ENCODE measurements around the gene TFPI. TPM values are rescaled to one million over a fixed set of nuclear protein-coding genes. Genes with fewer than 3 reads are reported as not detected.
A peak's percentile ranks its signal among the peaks of the same experiment; 100 is the strongest.

Gene TFPI
- total RNA-seq, 1 experiment from 2014 or later: 8.4 TPM

DNA sequence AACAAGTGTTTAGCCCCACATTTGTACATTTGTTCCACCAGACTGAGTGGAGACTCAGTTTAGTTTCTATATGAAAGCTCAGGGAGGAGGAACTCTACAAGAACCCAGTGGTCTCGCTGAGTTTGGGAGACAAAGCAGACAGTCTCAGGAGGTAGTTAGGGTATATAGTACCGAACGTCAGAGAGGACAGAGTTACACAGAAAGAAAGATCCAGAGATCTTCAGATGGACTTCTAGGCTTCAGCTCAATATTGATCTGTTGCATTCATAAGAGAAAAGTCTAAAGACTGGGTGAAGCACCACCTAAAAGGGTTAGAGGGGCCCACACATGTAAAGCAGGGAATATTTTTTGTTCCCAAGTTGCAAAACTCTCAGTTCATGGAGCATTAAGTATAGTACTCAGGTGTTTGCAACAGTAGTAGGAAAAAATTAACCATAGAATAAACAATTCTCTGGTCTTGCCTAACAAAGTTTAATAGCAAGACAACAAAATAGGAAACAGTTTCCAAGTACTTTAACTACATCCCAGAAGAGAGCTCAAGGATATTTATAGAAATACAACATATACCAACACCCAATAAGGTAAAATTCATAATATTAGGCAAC is 4.2 kb downstream of the TFPI start:
- POLR2A ChIA-PET: no interaction called here
- H3K36me3 Mint-ChIP-seq: peaks cover 5% of the 10 kb centered on the region

DNA sequence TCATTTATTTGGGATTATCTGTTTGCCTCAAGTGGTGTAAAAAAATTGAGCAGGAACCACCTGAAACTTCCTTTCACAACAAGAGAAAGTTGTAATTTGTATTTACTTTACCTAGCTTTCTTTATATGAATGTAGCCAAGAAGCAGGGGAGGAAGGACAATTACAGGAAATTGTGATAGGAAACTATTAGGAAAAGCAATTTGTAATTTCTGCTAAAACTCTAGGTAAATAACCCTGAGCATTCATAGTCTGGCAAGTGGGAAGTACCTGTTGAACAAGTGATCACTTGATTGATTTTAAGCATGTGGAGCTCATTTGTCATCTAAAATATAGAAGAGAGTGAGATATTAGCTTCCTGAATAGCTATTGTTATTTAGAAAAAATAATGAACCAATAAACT is 5.0 kb downstream of the TFPI start:
- Mint-ChIP-seq H3K4me3 (no peak overlapping the region), H3K27ac (no peak overlapping the region), H3K36me3 (peaks cover 5% of the 10 kb centered on the region; the same call in 1 of the 2 replicates), H3K27me3 (ENCODE audit: low read depth) (no peaks in the 10 kb centered on the region), H3K4me1 (peaks cover 32% of the 10 kb centered on the region), H3K9me3 (no peaks in the 10 kb centered on the region)
- CTCF ChIA-PET: interaction anchor here (0.9 to 1.3 kb wide), 2 partner anchors 23 to 49 kb away, joined by 3 to 4 read pairs; no protein-coding TSS in a partner anchor
- no peak for ATAC-seq
- no peak for TF ChIP-seq SP1 (CRISPR knock-in tag; conservative IDR thresholded peaks at IDR 0.05)
- TF ChIP-seq, protein P1, sequence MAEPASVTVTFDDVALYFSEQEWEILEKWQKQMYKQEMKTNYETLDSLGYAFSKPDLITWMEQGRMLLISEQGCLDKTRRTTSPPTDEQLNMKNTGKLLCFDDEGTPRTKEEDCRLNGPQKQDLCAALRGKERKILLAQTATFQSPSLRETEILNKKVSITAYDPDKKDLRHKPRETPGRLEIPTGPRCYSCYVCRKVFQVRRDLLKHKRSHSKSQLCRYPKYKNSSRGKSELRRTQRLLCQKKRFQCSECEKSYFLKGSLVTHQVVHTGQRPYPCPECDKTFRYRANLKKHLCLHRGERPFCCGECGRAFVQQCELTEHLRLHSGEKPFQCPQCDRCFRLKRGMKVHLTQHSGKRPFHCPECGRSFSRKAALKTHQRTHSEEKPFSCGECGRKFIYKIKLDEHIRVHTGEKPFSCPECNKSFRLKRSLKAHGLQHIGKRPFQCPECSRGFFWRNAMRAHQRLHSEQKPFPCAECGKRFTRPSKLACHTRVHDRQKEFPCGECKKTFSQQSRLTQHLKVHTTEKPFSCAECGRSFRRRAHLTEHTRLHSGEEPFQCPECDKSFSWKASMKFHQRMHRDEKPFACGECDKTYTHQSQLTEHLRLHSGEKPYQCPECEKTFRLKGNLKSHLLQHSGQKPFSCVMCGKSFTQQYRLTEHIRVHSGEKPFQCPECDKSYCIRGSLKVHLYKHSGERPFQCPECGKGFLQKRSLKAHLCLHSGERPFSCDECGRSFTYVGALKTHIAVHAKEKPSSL (CRISPR knock-in tag; conservative IDR thresholded peaks at IDR 0.05): no peak
- TF ChIP-seq ATF1 (CRISPR knock-in tag; IDR thresholded peaks at IDR 0.05): no peak
- TF ChIP-seq NR3C1 (CRISPR knock-in tag; conservative IDR thresholded peaks at IDR 0.05; ENCODE audit: low read depth): no peak
- no peak for TF ChIP-seq JAZF1 (CRISPR knock-in tag; IDR thresholded peaks at IDR 0.05)
- TF ChIP-seq, protein P2, sequence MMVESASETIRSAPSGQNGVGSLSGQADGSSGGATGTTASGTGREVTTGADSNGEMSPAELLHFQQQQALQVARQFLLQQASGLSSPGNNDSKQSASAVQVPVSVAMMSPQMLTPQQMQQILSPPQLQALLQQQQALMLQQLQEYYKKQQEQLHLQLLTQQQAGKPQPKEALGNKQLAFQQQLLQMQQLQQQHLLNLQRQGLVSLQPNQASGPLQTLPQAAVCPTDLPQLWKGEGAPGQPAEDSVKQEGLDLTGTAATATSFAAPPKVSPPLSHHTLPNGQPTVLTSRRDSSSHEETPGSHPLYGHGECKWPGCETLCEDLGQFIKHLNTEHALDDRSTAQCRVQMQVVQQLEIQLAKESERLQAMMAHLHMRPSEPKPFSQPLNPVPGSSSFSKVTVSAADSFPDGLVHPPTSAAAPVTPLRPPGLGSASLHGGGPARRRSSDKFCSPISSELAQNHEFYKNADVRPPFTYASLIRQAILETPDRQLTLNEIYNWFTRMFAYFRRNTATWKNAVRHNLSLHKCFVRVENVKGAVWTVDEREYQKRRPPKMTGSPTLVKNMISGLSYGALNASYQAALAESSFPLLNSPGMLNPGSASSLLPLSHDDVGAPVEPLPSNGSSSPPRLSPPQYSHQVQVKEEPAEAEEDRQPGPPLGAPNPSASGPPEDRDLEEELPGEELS (CRISPR knock-in tag; IDR thresholded peaks at IDR 0.05): no peak
- no peak for TF ChIP-seq IRF2 (CRISPR knock-in tag; IDR thresholded peaks at IDR 0.05; ENCODE audit: borderline replicate concordance, low read depth)
- TF ChIP-seq CREB1 (CRISPR knock-in tag; IDR thresholded peaks at IDR 0.05): no peak
- TF ChIP-seq, protein P3, sequence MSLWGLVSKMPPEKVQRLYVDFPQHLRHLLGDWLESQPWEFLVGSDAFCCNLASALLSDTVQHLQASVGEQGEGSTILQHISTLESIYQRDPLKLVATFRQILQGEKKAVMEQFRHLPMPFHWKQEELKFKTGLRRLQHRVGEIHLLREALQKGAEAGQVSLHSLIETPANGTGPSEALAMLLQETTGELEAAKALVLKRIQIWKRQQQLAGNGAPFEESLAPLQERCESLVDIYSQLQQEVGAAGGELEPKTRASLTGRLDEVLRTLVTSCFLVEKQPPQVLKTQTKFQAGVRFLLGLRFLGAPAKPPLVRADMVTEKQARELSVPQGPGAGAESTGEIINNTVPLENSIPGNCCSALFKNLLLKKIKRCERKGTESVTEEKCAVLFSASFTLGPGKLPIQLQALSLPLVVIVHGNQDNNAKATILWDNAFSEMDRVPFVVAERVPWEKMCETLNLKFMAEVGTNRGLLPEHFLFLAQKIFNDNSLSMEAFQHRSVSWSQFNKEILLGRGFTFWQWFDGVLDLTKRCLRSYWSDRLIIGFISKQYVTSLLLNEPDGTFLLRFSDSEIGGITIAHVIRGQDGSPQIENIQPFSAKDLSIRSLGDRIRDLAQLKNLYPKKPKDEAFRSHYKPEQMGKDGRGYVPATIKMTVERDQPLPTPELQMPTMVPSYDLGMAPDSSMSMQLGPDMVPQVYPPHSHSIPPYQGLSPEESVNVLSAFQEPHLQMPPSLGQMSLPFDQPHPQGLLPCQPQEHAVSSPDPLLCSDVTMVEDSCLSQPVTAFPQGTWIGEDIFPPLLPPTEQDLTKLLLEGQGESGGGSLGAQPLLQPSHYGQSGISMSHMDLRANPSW (CRISPR knock-in tag; conservative IDR thresholded peaks at IDR 0.05; ENCODE audit: low read depth): no peak
- TF ChIP-seq NFYB (CRISPR knock-in tag; conservative IDR thresholded peaks at IDR 0.05; ENCODE audit: low read depth): no peak
- POLR2A ChIA-PET: no interaction called here
- DNase-seq (ENCODE audit: low spot score): no peak

More for the DNA sequence above, 4.2 kb downstream of the TFPI start:
- TF ChIP-seq GABPB1 (CRISPR knock-in tag; IDR thresholded peaks at IDR 0.05): peak; percentile 60; the same call in 1 of the 2 replicates
- TF ChIP-seq RORB (CRISPR knock-in tag; IDR thresholded peaks at IDR 0.05): no peak
- Mint-ChIP-seq H3K9me3 (no peaks in the 10 kb centered on the region), H3K4me3 (no peak overlapping the region), H3K27me3 (ENCODE audit: low read depth) (no peaks in the 10 kb centered on the region), H3K4me1 (peaks cover 31% of the 10 kb centered on the region), H3K27ac (no peak overlapping the region)
- CTCF ChIA-PET: no interaction called here
- ATAC-seq (no peak), DNase-seq (ENCODE audit: low spot score) (no peak)

DNA sequence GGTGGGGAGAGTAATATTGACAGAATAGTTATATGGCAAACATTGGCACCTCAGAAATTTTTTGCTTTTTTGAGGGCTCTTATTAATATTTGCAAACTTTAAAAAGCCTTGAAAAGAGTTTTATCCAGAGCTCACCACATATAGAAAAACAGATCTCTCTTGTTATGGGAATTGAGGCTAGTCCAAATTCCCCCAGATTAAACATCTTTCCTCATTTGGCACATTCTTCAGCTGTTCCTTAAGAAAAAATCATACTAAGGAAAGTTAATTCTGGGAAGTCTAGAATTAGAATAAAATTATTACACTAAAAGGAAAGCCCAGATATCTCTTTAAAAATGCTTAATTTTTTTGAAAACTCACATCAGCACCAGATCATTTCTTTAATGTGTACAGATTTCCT is 5.6 kb downstream of the TFPI start:
- Mint-ChIP-seq H3K9me3 (no peaks in the 10 kb centered on the region), H3K27ac (no peak overlapping the region), H3K4me3 (no peak overlapping the region), H3K27me3 (ENCODE audit: low read depth) (no peaks in the 10 kb centered on the region), H3K4me1 (peaks cover 26% of the 10 kb centered on the region), H3K36me3 (peaks cover 5% of the 10 kb centered on the region; the same call in 1 of the 2 replicates)
- POLR2A ChIA-PET: no interaction called here
- no peak for TF ChIP-seq ZNF317 (CRISPR knock-in tag; IDR thresholded peaks at IDR 0.05; ENCODE audit: borderline replicate concordance, low read depth)
- TF ChIP-seq MXD4 (CRISPR knock-in tag; IDR thresholded peaks at IDR 0.05; ENCODE audit: borderline replicate concordance): no peak
- no peak for TF ChIP-seq GABPB1 (CRISPR knock-in tag; IDR thresholded peaks at IDR 0.05)
- TF ChIP-seq, protein P4, sequence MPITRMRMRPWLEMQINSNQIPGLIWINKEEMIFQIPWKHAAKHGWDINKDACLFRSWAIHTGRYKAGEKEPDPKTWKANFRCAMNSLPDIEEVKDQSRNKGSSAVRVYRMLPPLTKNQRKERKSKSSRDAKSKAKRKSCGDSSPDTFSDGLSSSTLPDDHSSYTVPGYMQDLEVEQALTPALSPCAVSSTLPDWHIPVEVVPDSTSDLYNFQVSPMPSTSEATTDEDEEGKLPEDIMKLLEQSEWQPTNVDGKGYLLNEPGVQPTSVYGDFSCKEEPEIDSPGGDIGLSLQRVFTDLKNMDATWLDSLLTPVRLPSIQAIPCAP (CRISPR knock-in tag; IDR thresholded peaks at IDR 0.05): no peak
- TF ChIP-seq, protein P5, sequence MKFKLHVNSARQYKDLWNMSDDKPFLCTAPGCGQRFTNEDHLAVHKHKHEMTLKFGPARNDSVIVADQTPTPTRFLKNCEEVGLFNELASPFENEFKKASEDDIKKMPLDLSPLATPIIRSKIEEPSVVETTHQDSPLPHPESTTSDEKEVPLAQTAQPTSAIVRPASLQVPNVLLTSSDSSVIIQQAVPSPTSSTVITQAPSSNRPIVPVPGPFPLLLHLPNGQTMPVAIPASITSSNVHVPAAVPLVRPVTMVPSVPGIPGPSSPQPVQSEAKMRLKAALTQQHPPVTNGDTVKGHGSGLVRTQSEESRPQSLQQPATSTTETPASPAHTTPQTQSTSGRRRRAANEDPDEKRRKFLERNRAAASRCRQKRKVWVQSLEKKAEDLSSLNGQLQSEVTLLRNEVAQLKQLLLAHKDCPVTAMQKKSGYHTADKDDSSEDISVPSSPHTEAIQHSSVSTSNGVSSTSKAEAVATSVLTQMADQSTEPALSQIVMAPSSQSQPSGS (CRISPR knock-in tag; IDR thresholded peaks at IDR 0.05; ENCODE audit: borderline replicate concordance, low read depth): no peak
- TF ChIP-seq PRRX2 (CRISPR knock-in tag; IDR thresholded peaks at IDR 0.05): no peak
- CTCF ChIA-PET: interaction anchor here (0.9 to 1.3 kb wide), 2 partner anchors 23 to 49 kb away, joined by 3 to 4 read pairs; no protein-coding TSS in a partner anchor
- DNase-seq (ENCODE audit: low spot score) (no peak), ATAC-seq (no peak)
